K562 (cell line): ENCODE results near the gene ST6GALNAC2.

Source experiments
- ATF7 ChIP-seq: fragments of 450-650 bp; IDR thresholded peaks from 2 replicates; pipeline ENCODE4 v1.7.1; 2014; ENCODE audit warnings: mild to moderate bottlenecking, moderate library complexity
- CC2D1A ChIP-seq: fragments of 450-650 bp; IDR thresholded peaks from 2 replicates; pipeline ENCODE4 v1.6.1; 2017; ENCODE audit warnings: mild to moderate bottlenecking
- CTCF ChIP-seq, 3 experiments: IDR thresholded peaks in 2 of 3; conservative IDR thresholded peaks in 1 of 3; 2 replicates each; pipeline ENCODE4 v1.5.1; 2011 to 2012; ENCODE audit warnings: low read length in 3 of 3, mild to moderate bottlenecking in 3 of 3, control low read depth in 2 of 3, improper control_type of control experiment in 1 of 3, inconsistent platforms in 1 of 3, low read depth in 1 of 3, mixed read lengths in 1 of 3, moderate library complexity in 1 of 3; ENCODE audit not compliant: insufficient read depth in 2 of 3
- FOS ChIP-seq: IDR thresholded peaks from 3 replicates; pipeline ENCODE4 v1.6.1; 2011; ENCODE audit not compliant: insufficient read length; ENCODE audit errors: extremely low read depth
- FOXJ2 ChIP-seq: fragments of 200-800 bp; sonication (Bioruptor generic); IDR thresholded peaks from 2 replicates; pipeline ENCODE4 v1.6.1; 2016; ENCODE audit warnings: missing genetic modification characterization, missing compliant biosample characterization
- MAFF ChIP-seq: IDR thresholded peaks from 2 replicates; pipeline ENCODE4 v1.6.1; 2012; ENCODE audit warnings: low read length, improper control_type of control experiment
- MTA3 ChIP-seq: fragments of 450-650 bp; formaldehyde crosslinking; IDR thresholded peaks from 2 replicates; pipeline ENCODE4 v1.6.1; 2017; ENCODE audit warnings: mild to moderate bottlenecking, borderline replicate concordance
- REST ChIP-seq, 2 experiments: fragments of 450-650 bp; formaldehyde crosslinking in 1 of 2; IDR thresholded peaks; 2 replicates each; pipeline versions ENCODE4 v1.4.0 to v1.6.1; 2014 to 2020; ENCODE audit warnings: mild to moderate bottlenecking in 2 of 2, borderline replicate concordance in 1 of 2, low read depth in 1 of 2
- SETDB1 ChIP-seq: IDR thresholded peaks from one replicate; pipeline ENCODE4 v1.6.1; 2012; ENCODE audit warnings: low read length, control low read depth, inconsistent platforms
- ZBTB43 ChIP-seq: sonication (generic); formaldehyde crosslinking; IDR thresholded peaks from 2 replicates; pipeline ENCODE4 v1.8.0; 2023; ENCODE audit warnings: mild to moderate bottlenecking, missing genetic modification reagents
- TF ChIP-seq, protein P1 (sequence below): fragments of 150-350 bp; conservative IDR thresholded peaks from 2 replicates; pipeline ENCODE4 v1.6.1; 2014; ENCODE audit warnings: low read length

GRCh38 chr17:76612977-76613851, 27.6 kb upstream of the ST6GALNAC2 start:
- TF ChIP-seq CC2D1A (no peak), CTCF (IDR thresholded peaks at IDR 0.05 in 2 of 3, conservative IDR thresholded peaks at IDR 0.05 in 1 of 3; ENCODE audit: insufficient read depth in 2 of 3, low read depth in 1 of 3, low read length in 3 of 3) (peak; percentile 28 to 92 (median 78); a peak in 5 of 6 replicates), MTA3 (no peak), FOXJ2 (no peak), SETDB1 (no peak), MAFF (no peak), ZBTB43 (no peak), REST (IDR thresholded peaks at IDR 0.05; ENCODE audit: borderline replicate concordance) (peak; percentile 49; the same call in 1 of the 2 replicates), REST (CRISPR knock-in tag; IDR thresholded peaks at IDR 0.05; ENCODE audit: low read depth) (no peak), FOS (no peak), ATF7 (no peak)
- TF ChIP-seq, protein P1, sequence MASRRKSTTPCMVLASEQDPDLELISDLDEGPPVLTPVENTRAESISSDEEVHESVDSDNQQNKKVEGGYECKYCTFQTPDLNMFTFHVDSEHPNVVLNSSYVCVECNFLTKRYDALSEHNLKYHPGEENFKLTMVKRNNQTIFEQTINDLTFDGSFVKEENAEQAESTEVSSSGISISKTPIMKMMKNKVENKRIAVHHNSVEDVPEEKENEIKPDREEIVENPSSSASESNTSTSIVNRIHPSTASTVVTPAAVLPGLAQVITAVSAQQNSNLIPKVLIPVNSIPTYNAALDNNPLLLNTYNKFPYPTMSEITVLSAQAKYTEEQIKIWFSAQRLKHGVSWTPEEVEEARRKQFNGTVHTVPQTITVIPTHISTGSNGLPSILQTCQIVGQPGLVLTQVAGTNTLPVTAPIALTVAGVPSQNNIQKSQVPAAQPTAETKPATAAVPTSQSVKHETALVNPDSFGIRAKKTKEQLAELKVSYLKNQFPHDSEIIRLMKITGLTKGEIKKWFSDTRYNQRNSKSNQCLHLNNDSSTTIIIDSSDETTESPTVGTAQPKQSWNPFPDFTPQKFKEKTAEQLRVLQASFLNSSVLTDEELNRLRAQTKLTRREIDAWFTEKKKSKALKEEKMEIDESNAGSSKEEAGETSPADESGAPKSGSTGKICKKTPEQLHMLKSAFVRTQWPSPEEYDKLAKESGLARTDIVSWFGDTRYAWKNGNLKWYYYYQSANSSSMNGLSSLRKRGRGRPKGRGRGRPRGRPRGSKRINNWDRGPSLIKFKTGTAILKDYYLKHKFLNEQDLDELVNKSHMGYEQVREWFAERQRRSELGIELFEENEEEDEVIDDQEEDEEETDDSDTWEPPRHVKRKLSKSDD: no peak
